Endothelial cell of umbilical vein (primary cell): Measurements from ENCODE around the gene SDHA.

ENCODE experiments used
- CTCF ChIP-seq, 2 donors: IDR thresholded peaks; 1 replicate in 1 of 2; 2 replicates in 1 of 2; pipeline ENCODE4 v1.5.1; 2011; ENCODE audit warnings: low read length in 2 of 2, mild to moderate bottlenecking in 2 of 2, moderate library complexity in 2 of 2, control low read depth in 1 of 2, inconsistent platforms in 1 of 2, low read depth in 1 of 2; ENCODE audit not compliant: insufficient read depth in 1 of 2; ENCODE audit errors: extremely low read depth in 1 of 2
- EZH2 ChIP-seq: IDR thresholded peaks from 2 replicates; pipeline ENCODE4 v1.6.1; 2012; ENCODE audit warnings: borderline replicate concordance, low read depth, mild to moderate bottlenecking, moderate library complexity, low read length, inconsistent platforms; ENCODE audit not compliant: severe bottlenecking
- GATA2 ChIP-seq: IDR thresholded peaks from 2 replicates; pipeline ENCODE4 v1.7.0; 2011; ENCODE audit warnings: low read depth, mild to moderate bottlenecking, moderate library complexity, mixed read lengths, low read length; ENCODE audit not compliant: insufficient read length, insufficient read depth
- MAX ChIP-seq: IDR thresholded peaks from 2 replicates; pipeline ENCODE4 v1.6.1; 2011; ENCODE audit not compliant: insufficient read depth, insufficient read length
- POLR2A ChIP-seq: IDR thresholded peaks from 2 replicates; pipeline ENCODE4 v1.6.1; 2012; ENCODE audit warnings: low read depth, mild to moderate bottlenecking, control low read depth, low read length
- POLR2AphosphoS5 ChIP-seq: IDR thresholded peaks from 2 replicates; pipeline ENCODE4 v1.6.1; 2012; ENCODE audit warnings: low read depth, mild to moderate bottlenecking, control low read depth, low read length, moderate library complexity; ENCODE audit not compliant: insufficient read depth

- no peak for TF ChIP-seq POLR2AphosphoS5
- TF ChIP-seq CTCF (IDR thresholded peaks at IDR 0.05; ENCODE audit: extremely low read depth in 1 of 2, insufficient read depth in 1 of 2, low read depth in 1 of 2, low read length in 2 of 2): no peak
- TF ChIP-seq EZH2: no peak
- no peak for TF ChIP-seq MAX
- TF ChIP-seq POLR2A: no peak
- TF ChIP-seq GATA2: no peak
Measured at GRCh38 chr5:199197-199949, 18.7 kb upstream of the SDHA start.
